IMR-90 (cell line): ENCODE data around the gene MAP2K5. TPM values are rescaled to one million over a fixed set of nuclear protein-coding genes. Genes with fewer than 3 reads are reported as not detected.

Experiments used
- ATAC-seq: fragments of 200-7000 bp; cut with Tn5 transposase; 2 replicates; pipeline ENCODE4 v1.9.1; 2020; ENCODE audit warnings: low read depth, mild to moderate bottlenecking, moderate library complexity
- BruUV-seq: library from RNA; stranded (reverse); fragments of 400-500 nt; replicated peaks from 2 replicates; lab custom pipeline; 2021; lab: Mats Ljungman, UMichigan
- CTCF ChIA-PET: fragments of 300-600 bp; formaldehyde crosslinking; extraction: SDS; loops from one replicate; lab custom pipeline; 2021; ENCODE audit warnings: antibody characterized with exemption; lab: Yijun Ruan, JAX
- POLR2A ChIA-PET: fragments of 300-600 bp; sonication (Branson Sonifier 250); formaldehyde crosslinking; loops from one replicate; lab custom pipeline; 2022; ENCODE audit warnings: antibody characterized with exemption; ENCODE audit not compliant: unreplicated experiment; lab: Charles Lee
- DNase-seq: peaks from one replicate; pipeline ENCODE4 v3.0.0; 2013
- H2AFZ ChIP-seq: replicated peaks from 2 replicates; pipeline ENCODE3; 2013; ENCODE audit warnings: low read length, mild to moderate bottlenecking; ENCODE audit not compliant: poor library complexity
- H2AK5ac ChIP-seq: 2 replicates; pipeline ENCODE4 v1.6.1; 2013; ENCODE audit warnings: low read depth, low read length, inconsistent platforms
- H2AK9ac ChIP-seq: replicated peaks from 2 replicates; pipeline ENCODE3; 2013; ENCODE audit warnings: mild to moderate bottlenecking, low read depth, low read length, moderate library complexity; ENCODE audit not compliant: poor library complexity
- H2BK120ac ChIP-seq: 2 replicates; pipeline ENCODE4 v1.6.1; 2013; ENCODE audit warnings: low read depth, low read length, inconsistent platforms
- H2BK15ac ChIP-seq: 3 replicates; pipeline ENCODE4 v1.6.1; 2013; ENCODE audit warnings: low read depth, low read length, inconsistent platforms
- H2BK20ac ChIP-seq: 2 replicates; pipeline ENCODE4 v1.6.1; 2013; ENCODE audit warnings: low read depth, mild to moderate bottlenecking, inconsistent platforms, low read length, moderate library complexity
- H2BK5ac ChIP-seq: 2 replicates; pipeline ENCODE4 v1.6.1; 2013; ENCODE audit warnings: mild to moderate bottlenecking, low read depth, low read length, inconsistent platforms; ENCODE audit not compliant: poor library complexity, severe bottlenecking
- H3K14ac ChIP-seq: replicated peaks from 2 replicates; pipeline ENCODE4 v1.6.1; 2013; ENCODE audit warnings: low read depth, low read length, inconsistent platforms
- H3K18ac ChIP-seq: 2 replicates; pipeline ENCODE4 v1.6.1; 2013; ENCODE audit warnings: low read depth, low read length, control low read depth
- H3K23ac ChIP-seq: 2 replicates; pipeline ENCODE4 v1.6.1; 2013; ENCODE audit warnings: low read depth, low read length, inconsistent platforms
- H3K27ac ChIP-seq: 2 replicates; pipeline ENCODE4 v1.5.1; 2013; ENCODE audit warnings: mild to moderate bottlenecking, control low read depth, low read length; ENCODE audit not compliant: insufficient read depth
- H3K27me3 ChIP-seq: 2 replicates; pipeline ENCODE4 v1.6.1; 2013; ENCODE audit warnings: low read length; ENCODE audit not compliant: control insufficient read depth, insufficient read depth
- H3K36me3 ChIP-seq: 2 replicates; pipeline ENCODE4 v1.6.1; 2013; ENCODE audit warnings: low read length, mixed read lengths; ENCODE audit not compliant: control insufficient read depth, insufficient read depth
- H3K4ac ChIP-seq: 2 replicates; pipeline ENCODE4 v1.6.1; 2013; ENCODE audit warnings: low read depth, low read length, inconsistent platforms
- H3K4me1 ChIP-seq: 2 replicates; pipeline ENCODE4 v1.6.1; 2013; ENCODE audit warnings: low read length, mixed read lengths; ENCODE audit not compliant: control insufficient read depth, insufficient read depth
- H3K4me2 ChIP-seq: 2 replicates; pipeline ENCODE4 v1.6.1; 2013; ENCODE audit warnings: low read depth, mild to moderate bottlenecking, control low read depth, low read length, moderate library complexity
- H3K4me3 ChIP-seq: 2 replicates; pipeline ENCODE4 v1.5.1; 2013; ENCODE audit warnings: low read depth, mild to moderate bottlenecking, control low read depth, low read length, moderate library complexity; ENCODE audit not compliant: insufficient read depth
- H3K56ac ChIP-seq: 2 replicates; pipeline ENCODE4 v1.6.1; 2013; ENCODE audit warnings: low read length, inconsistent platforms; ENCODE audit not compliant: insufficient read depth; ENCODE audit errors: extremely low read depth
- H3K79me1 ChIP-seq, 2 experiments: 2 replicates each; pipeline ENCODE4 v1.6.1; 2013; ENCODE audit warnings: low read length in 2 of 2, inconsistent platforms in 1 of 2, low read depth in 1 of 2
- H3K9ac ChIP-seq: 2 replicates; pipeline ENCODE4 v1.6.1; 2013; ENCODE audit warnings: low read depth, low read length, control low read depth
- H3K9me1 ChIP-seq: 2 replicates; pipeline ENCODE4 v1.6.1; 2013; ENCODE audit warnings: low read length, inconsistent platforms; ENCODE audit not compliant: insufficient read depth
- H3K9me3 ChIP-seq: 2 replicates; pipeline ENCODE4 v1.6.1; 2013; ENCODE audit warnings: low read length; ENCODE audit not compliant: control insufficient read depth, insufficient read depth
- H4K20me1 ChIP-seq: 2 replicates; pipeline ENCODE4 v1.6.1; 2013; ENCODE audit warnings: low read length, inconsistent platforms; ENCODE audit not compliant: insufficient read depth
- H4K5ac ChIP-seq: 2 replicates; pipeline ENCODE4 v1.6.1; 2013; ENCODE audit warnings: mild to moderate bottlenecking, low read depth, low read length, control low read depth
- H4K8ac ChIP-seq, 2 experiments: 2 replicates each; pipeline ENCODE4 v1.6.1; 2013; ENCODE audit warnings: low read depth in 2 of 2, low read length in 2 of 2, control low read depth in 1 of 2, inconsistent platforms in 1 of 2
- H4K91ac ChIP-seq: 2 replicates; pipeline ENCODE4 v1.6.1; 2013; ENCODE audit warnings: low read depth, low read length, inconsistent platforms; ENCODE audit not compliant: insufficient read depth
- CEBPB ChIP-seq: IDR thresholded peaks from 2 replicates; pipeline ENCODE4 v1.6.1; 2012; ENCODE audit warnings: low read depth, low read length, improper control_type of control experiment
- CTCF ChIP-seq: conservative IDR thresholded peaks from 2 replicates; pipeline ENCODE4 v1.5.1; 2012; ENCODE audit warnings: mild to moderate bottlenecking, low read depth, low read length, improper control_type of control experiment
- FOS ChIP-seq: fragments of 150-350 bp; IDR thresholded peaks from 2 replicates; pipeline ENCODE4 v1.6.1; 2016; ENCODE audit warnings: low read depth, low read length
- MAFK ChIP-seq: IDR thresholded peaks from 2 replicates; pipeline ENCODE4 v1.6.1; 2012; ENCODE audit warnings: low read depth, low read length, improper control_type of control experiment
- POLR2A ChIP-seq: IDR thresholded peaks from 2 replicates; pipeline ENCODE4 v1.6.1; 2012; ENCODE audit warnings: mild to moderate bottlenecking, low read depth, low read length
- RCOR1 ChIP-seq: IDR thresholded peaks from 2 replicates; pipeline ENCODE4 v1.6.1; 2012; ENCODE audit warnings: mild to moderate bottlenecking, low read length, improper control_type of control experiment; ENCODE audit not compliant: insufficient replicate concordance
- SMC3 ChIP-seq: fragments of 150-350 bp; IDR thresholded peaks from 2 replicates; pipeline ENCODE4 v1.6.1; 2016; ENCODE audit warnings: low read depth, mild to moderate bottlenecking, antibody characterized with exemption, low read length, moderate library complexity
- WGBS, 2 experiments: methylation state at CpG; one replicate each; pipeline versions ENCODE4 v1.1.5 to v1.1.7; 2013; ENCODE audit warnings: missing lambda C conversion rate in 2 of 2; ENCODE audit not compliant: insufficient read length in 1 of 2; ENCODE audit errors: extremely low coverage in 2 of 2; 5-methylcytosine and 5-hydroxymethylcytosine counted together
- dilution Hi-C: fragments of 300-500 bp; cut with HindIII; formaldehyde crosslinking; loops from one replicate; pipeline ENCODE4 v1.14.3; 2018; ENCODE audit warnings: low sequenced_read_pairs; ENCODE audit not compliant: unreplicated experiment
- in situ Hi-C: fragments of 300-500 bp; cut with MboI; formaldehyde crosslinking; loops from 3 replicates; pipeline ENCODE4 v1.14.3; 2019; ENCODE audit warnings: low sequenced_read_pairs, inconsistent platforms, mixed read lengths
- intact Hi-C: fragments of 100-400 bp; cut with micrococcal nuclease; formaldehyde crosslinking; loops from 2 replicates; pipeline ENCODE4 v1.10.0; 2022
- polyA plus RNA-seq, 3 experiments: library from polyadenylated mRNA; depleted of rRNA; stranded (reverse); fragments of >200 nt; gene quantifications; 2 replicates each; pipeline ENCODE4 v1.2.3, GENCODE V29; 2012; ENCODE audit warnings: low replicate concordance in 1 of 3
- total RNA-seq: library from RNA; depleted of rRNA; stranded (reverse); fragments of >200 nt; gene quantifications from 2 replicates; pipeline ENCODE4 v1.2.3, GENCODE V29; 2012

Gene MAP2K5
- total and polyA plus RNA-seq, 2 of the 4 experiments (the other 2 are of a cell fraction) = 1.6 to 6.1 TPM

GRCh38 chr15:67652586-67652985 lies 110.1 kb downstream of the MAP2K5 start:
- no TSS peak for BruUV-seq
- in situ Hi-C loops = no loop called here
- Histone ChIP-seq H3K27me3 (no peaks in the 10 kb centered on the region), H2BK120ac (no peak overlapping the region), H3K4me3 (no peak overlapping the region), H3K79me1 (no peaks in the 10 kb centered on the region), H3K4ac (no peak overlapping the region), H4K20me1 (no peaks in the 10 kb centered on the region), H3K27ac (no peak overlapping the region), H4K8ac (no peak overlapping the region), H2AFZ (no peak overlapping the region), H3K56ac (no peak overlapping the region), H4K91ac (no peak overlapping the region), H3K18ac (no peak overlapping the region), H3K9me3 (no peaks in the 10 kb centered on the region), H3K4me2 (no peak overlapping the region), H4K5ac (no peak overlapping the region), H2AK5ac (no peak overlapping the region), H2BK20ac (no peak overlapping the region), H3K9me1 (no peaks in the 10 kb centered on the region), H3K14ac (no peak overlapping the region), H2AK9ac (no peak overlapping the region), H2BK5ac (no peak overlapping the region), H2BK15ac (no peak overlapping the region), H3K4me1 (no peaks in the 10 kb centered on the region), H3K36me3 (0 out of 2 replicates have a peak, but pooled peaks cover 1% of the 10 kb centered on the region), H3K9ac (no peak overlapping the region), H3K23ac (no peak overlapping the region)
- WGBS, 2 experiments = no CpG with 5 or more reads among the region's 2 CpGs
- ATAC-seq (no peak), DNase-seq (no peak)
- ChIA-PET CTCF (no interaction called here), POLR2A (no interaction called here)
- intact Hi-C loops = no loop called here
- dilution Hi-C loops = no loop called here
- TF ChIP-seq CTCF (no peak), RCOR1 (no peak), POLR2A (no peak), CEBPB (no peak), FOS (no peak), SMC3 (no peak), MAFK (no peak)
